ENCODE measurements around the gene TNFRSF1B.
"Not testable (repeated sequence)": the region's sequence is repeated elsewhere in the genome, so short reads cannot be mapped to it uniquely, and the experiment has no call there.

The TNFRSF1B gene

GRCh38 chr1:12224092-12224491 is 57.3 kb downstream of the TNFRSF1B start:
- not testable (repeated sequence) for DNase-seq

- DNase-seq = no peak
Measured at GRCh38 chr1:12228979-12229378, 62.2 kb downstream of the TNFRSF1B start.

DNA sequence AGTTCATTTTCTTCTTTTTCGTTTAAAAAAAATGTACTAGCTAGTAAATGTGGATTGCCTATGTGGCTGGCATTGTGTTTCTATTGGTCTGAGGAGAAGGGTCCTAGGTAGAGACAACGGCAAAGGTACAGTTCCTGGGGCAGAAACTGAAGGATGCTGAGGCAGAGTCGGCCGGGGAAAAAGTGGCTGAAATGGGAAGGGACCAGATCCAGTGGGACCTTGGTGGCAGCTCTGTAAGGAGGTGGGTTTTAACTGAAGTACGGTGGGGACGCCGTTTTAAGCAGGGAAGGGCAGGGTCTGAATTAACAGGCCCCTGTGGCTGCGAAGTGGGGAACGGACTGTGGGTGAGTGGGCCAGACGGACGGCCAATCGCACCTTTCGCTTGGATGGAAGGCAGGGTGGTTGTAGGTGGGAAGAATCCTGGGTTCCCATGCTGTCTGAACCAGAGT is 62.6 kb downstream of the TNFRSF1B start:
- DNase-seq = no peak

- peak; percentile 76 for DNase-seq
Measured at GRCh38 chr1:12229835-12230548, 63.2 kb downstream of the TNFRSF1B start, which contains the start of gene VPS13D. Gene VPS13D (plus strand): TSS chr1:12230030. CDS start chr1:12234267, 4,237 bp downstream.

GRCh38 chr1:12230549-12231275 is 63.9 kb downstream of the TNFRSF1B start:
- DNase-seq = no peak

DNA sequence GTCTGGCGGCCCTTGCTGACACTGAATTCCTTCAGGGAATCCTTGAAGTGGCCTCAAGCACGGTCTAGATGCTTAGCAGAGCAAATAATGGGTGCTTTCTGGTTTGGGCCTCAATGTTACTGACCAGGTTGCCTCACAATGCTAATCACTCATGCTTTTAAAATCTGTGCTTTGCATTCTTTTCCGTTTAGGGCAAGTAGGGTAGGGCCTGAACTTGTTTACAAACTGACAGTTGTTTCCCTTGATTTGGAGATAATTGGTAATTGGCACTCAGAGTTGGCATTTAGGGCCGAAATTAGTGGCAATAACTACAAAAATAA is 64.4 kb downstream of the TNFRSF1B start:
- DNase-seq = no peak

DNA sequence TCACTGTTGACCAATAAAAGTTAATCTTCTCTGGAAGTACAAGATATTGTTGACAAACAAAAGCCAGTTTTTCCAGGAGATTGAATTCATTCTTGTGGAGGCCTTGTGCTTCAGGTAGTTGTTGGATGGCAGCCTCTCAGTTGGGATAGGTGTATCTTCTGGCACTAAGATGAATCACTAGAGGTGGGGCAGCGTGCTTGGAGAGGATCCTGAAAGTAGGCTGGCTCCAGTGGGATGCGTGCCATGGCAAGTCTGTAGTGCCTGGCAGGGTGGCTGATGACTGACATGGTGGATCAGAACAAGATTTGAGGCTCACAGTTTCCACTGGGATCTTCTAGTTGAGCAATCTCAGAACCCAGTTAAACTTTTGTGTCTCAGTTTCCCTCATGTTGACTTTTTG is 65.4 kb downstream of the TNFRSF1B start:
- DNase-seq = no peak

- DNase-seq = no peak
Measured at GRCh38 chr1:12244078-12244477, 77.3 kb downstream of the TNFRSF1B start.

- no peak for DNase-seq
Measured at GRCh38 chr1:12244585-12244984, 77.8 kb downstream of the TNFRSF1B start.

DNA sequence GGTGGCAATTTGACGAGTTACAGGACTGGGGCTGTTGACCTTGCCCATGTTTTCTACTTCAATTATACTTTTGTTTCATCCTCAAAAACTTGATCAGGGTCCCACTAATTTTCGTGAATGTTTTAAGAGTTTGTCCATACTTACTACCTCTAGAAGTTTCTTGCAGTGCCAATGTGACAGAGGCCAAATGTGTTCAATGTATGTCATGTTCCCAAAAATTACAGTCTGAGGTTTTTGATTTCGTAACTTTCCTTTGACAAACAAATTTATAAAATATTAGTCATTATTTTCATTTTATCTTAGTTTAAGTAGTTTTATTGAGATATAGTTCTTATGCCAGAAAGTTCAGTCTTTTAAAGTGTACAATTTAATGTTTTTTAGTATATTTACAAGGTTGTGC is 78.3 kb downstream of the TNFRSF1B start:
- DNase-seq = no peak

- no peak for DNase-seq
Measured at GRCh38 chr1:12245733-12246132, 78.9 kb downstream of the TNFRSF1B start.

DNA sequence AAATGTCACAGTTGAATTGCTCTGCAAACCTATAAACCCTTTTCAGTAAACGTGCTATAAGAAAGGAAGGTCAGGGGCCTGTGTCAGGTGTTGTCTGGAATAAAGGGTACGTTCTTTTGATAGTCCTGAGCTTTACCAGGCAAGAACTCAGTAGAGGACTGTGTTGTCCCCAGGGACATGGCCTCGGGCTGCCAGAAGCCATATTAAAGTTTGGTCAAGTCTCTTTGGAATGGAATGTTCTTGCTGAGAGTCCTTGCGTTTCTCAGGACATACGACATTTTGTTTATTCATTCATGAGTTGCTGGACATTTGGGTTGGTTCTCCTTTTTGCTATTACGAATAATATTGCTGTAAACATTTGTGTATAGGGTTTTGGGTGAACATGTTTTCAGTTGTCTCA is 79.8 kb downstream of the TNFRSF1B start:
- no peak for DNase-seq

GRCh38 chr1:12249181-12249580 is 82.4 kb downstream of the TNFRSF1B start:
- no peak for DNase-seq

- no peak for DNase-seq
Measured at GRCh38 chr1:12249748-12250147, 83.0 kb downstream of the TNFRSF1B start.

DNA sequence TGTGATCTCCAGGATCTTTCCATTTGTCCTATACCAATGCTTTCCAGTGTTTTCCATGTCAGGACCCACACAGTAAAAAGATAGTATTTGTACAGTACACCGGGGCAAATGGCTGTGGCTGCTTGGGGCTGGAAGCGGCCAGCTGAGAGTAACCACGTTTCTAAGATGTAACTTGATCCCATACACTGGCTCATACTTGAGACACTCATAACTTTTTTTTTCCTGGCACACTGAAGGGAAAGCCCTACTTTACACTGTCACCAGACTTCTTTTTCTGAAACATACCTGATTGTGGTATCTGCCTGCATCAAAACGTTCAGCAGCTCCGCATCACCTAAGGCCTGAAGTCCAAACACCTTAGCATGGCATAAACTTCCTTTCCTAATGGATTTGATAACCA is 84.7 kb downstream of the TNFRSF1B start:
- DNase-seq = no peak

DNA sequence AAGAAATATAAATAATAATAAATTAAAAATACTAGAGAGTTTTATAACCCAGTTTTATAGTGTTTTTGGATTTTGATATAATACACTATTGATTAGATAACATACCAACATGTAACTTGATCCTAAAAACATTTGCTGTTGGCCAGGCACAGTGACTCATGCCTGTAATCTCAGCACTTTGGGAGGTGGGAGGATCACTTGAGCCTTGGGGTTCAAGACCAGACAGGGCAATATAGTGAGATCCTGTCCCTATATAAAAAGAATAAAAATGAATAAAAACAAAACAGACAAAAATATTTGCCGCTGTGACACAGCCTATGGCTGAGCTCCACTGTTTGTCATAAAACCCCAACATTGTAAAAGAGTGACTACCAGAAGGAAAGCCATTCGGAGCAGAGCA is 89.1 kb downstream of the TNFRSF1B start:
- no peak for DNase-seq

GRCh38 chr1:12258272-12258671 is 91.5 kb downstream of the TNFRSF1B start:
- DNase-seq = no peak
